Stimulated activated naive CD4-positive, alpha-beta T cell (primary cell): ENCODE measurements around the gene DCAKD.
"Not testable (repeated sequence)": the region's sequence is repeated elsewhere in the genome, so short reads cannot be mapped to it uniquely, and the experiment has no call there.

Experiments used
- DNase-seq, 6 experiments: peaks; one replicate each; lab custom pipeline; 2025; lab: John Stamatoyannopoulos, UW

Gene DCAKD

DNA sequence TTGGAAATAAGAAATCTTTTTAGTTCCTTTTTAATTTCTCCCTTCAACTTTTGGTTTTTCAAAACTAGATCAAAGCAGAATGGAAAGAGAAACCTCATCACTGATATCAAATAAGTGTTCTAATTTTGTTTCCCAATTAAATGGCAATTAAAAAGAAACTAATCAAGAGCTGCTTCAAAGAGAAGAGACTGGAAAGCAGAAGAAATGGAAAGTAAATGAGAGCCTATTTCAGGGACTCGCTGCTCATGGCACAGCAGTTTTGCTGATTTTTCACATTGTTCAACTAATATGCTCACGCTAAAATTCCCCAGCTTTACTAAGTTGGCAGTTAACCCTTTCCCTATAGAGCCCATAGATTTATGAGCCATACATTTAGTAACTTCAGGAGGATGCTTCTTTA lies 16.2 kb upstream of the DCAKD start:
- no peak for DNase-seq

DNA sequence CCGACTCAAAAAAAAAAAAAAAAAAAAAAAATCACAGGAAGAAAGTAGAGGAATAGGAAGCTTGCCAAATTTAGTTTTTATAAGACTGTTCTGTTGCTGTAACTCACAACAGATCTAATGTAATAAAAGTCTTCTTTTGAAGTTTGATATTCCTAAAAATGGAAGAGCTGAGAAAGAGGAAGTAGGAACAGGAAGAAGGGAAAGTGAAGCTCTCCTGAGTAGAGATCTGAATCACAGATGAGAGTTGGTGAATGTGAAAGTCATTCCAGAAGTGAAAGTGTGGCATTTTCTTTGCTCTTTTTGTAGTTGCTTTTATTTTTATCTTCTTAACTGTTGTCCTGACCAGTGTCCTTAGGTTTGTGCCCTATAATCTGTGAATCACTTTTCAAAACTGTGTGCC lies 11.8 kb upstream of the DCAKD start:
- DNase-seq: no peak

DNA sequence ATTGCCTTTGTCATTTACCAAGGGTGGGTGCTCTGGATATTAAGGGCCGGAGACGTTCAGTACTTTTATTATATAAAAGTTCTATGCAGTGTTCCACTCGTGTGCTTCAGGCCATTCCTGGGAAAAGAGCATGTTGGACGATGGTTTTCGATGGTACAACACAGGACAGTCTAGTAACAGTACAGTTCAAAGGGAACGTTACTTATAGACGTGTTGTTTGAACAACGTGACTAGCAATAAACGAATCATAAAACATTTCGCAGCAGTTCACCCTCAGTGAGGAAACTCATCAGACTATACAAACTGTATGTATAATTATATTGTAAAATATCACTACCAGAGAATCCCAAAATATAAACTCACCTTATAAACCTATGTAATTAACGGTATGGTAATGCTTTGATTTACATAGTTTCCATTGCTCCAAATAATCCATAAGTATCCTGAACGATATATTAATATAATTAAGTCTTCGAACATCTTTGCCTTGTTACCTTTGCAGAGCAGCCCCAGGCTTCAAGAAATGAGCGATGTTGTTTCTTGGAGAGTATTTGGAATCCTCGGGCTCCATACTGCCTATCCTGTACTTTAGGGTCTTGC lies 10.3 kb upstream of the DCAKD start:
- no peak for DNase-seq

DNA sequence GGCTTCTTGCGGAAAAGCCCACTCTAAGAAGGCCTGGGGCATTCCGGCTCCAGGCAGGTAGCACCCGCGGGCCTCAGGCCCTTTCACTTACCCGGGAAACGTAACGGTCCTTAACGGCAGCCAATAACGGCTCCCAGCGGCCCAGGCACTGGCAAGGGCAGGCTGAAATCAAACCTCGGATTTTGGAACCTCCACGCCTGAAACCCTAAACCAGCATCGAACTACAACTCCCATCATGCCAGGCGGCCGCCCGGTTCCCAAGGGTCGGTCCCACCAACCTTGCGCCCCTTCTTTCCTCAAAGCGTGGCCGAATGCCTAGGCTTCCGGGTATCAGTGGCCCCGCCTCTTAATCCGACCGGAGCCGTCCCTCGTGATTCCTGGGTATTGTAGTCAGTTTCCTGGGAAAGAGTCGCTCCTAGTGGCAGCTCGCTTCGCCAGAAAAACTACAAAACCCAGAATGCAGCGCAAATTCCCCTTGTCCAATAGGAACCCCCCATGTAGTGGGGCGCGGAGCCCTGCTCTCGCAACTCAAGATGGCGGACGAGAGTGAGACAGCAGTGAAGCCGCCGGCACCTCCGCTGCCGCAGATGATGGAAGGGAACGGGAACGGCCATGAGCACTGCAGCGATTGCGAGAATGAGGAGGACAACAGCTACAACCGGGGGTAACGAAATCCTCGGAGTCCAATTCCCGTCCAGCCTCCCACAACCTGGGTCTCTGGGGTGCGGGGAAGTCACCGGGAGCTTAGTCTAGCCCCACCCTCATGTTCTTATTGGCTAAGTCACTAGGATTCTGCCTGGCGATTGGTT lies 9.6 kb upstream of the DCAKD start, which contains the start of gene NMT1:
NMT1 (plus strand) TSS at position 521 of the 809 bp plus-strand sequence; CDS start at position 534, 13 bp downstream.
- peak; percentile 91 to 99 (median 96) for DNase-seq

DNA sequence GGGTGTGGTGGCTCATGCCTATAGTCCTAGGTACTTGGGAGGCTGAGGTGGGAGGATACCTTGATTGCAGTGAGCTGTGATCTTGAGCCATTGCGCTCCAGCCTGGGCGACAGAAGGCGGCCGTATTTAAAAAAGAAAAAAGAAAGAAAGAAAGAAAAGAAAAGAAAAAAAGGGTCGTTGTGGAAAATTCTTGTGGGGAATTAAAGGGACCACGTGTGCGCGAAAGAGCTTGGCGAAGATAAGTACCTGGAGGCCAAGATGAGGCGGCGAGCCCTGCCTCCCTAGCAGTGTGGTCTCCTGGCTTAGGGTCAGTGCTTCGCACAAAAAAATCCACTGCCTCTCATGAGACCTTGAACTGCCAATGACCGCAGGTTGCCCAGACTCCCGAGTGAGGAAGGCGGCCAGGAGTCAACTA lies 9.0 kb upstream of the DCAKD start:
- no peak for DNase-seq

DNA sequence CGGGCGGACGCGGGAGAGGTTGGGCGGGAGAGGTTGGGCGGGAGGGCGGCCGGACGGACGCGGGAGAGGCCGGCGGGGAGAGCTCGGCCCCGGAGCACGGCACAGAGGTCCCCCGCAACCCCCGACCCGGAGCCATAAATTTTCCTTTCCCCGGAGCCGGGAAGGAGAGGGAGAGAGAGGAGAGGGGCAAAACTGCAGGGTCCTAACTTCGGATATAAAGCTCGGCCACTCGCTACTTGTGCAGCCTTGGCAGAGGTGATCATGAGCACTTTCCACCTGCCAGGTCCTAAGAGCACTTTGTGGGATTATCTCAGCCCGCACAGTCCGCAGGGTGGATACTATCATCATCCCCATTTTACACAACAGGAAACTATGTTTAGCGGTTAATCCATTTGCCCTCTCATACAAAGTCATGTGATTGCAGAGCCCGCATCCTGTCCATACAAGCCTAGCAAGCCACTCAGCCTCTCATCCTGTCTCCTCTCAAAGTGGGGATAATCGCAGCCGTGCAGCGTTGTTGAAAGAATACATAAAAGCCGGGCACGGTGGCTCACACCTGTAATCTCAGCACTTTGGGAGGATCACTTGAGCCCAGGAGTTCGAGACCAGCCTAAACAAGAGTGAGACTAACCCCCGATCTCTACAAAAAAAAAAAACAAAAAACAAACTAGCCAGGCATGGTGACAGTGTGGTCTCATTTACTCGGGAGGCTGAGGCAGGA lies 780 bp upstream of the DCAKD start:
- DNase-seq: peak; percentile 29 to 66 (median 51)

DNA sequence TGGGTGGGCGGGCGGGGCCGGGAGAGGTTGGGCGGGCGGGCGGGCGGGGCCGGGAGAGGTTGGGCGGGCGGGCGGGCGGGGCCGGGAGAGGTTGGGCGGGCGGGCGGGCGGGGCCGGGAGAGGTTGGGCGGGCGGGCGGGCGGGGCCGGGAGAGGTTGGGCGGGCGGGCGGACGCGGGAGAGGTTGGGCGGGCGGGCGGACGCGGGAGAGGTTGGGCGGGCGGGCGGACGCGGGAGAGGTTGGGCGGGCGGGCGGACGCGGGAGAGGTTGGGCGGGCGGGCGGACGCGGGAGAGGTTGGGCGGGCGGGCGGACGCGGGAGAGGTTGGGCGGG lies 254 bp upstream of the DCAKD start:
- DNase-seq: not testable (repeated sequence)

DNA sequence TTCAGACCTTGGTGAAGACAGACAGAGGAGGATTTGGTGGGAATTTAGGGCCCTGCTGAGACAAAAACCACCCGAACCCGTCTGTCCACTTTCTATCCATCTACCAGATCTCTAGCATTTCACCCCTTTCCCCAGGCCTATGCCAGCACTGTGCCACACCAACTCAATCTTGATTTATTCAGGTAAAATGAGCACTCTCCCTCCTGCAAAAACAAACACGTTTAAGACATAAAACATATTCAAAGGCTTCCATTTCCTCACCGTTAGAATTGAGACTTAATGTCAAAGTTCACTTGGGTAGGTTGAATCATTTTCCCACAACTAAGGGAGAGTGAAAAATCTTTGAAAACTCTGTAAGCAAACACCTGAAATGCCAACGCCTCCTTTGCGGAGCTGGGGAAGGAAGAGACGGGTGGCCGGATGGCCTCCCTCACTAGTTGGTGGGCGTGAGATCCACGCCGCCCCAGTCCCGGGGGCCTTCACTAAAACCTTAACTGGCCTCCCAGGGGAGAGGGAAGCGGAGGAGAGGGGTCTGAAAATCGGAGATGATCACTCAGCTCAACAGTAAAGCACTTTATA lies 862 bp downstream of the DCAKD start:
- peak in 4 of 6 experiments; percentile 26 to 36 (median 34) for DNase-seq

DNA sequence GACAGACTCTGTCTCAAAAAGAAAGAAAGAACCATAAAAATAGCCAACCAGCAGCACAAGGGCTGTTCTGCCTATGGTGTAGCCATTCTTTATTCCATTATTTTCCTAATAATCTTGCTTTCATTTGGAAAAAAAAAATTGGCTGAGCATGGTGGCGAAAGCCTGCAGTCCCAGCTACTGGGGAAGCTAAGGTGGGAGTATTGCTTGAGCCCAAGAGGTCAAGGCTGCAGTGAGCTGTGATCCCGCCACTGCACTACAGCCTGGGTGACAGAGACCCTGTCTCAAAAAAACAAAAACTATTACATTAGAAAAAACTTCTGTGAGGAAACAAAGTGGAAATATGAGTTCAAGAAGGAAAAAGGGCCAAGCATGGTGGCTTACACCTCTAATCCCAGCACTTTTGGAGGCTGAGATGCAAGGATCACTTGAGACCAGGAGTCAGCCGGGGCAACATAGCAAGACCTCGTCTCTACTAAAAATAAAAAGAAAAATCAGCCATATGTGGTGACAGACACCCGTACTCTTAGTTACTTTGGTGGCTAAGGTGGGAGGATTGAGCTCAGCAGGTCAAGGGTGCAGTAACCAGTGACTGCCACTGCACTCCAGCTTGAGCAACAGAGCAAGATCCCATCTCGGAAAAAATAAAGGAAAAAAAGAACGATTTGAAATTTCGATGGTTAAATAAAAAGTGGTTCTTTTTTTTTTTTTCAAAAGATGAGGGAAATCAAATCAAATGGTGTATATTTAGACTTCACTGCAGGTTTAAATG lies 2.5 kb downstream of the DCAKD start:
- DNase-seq: no peak

DNA sequence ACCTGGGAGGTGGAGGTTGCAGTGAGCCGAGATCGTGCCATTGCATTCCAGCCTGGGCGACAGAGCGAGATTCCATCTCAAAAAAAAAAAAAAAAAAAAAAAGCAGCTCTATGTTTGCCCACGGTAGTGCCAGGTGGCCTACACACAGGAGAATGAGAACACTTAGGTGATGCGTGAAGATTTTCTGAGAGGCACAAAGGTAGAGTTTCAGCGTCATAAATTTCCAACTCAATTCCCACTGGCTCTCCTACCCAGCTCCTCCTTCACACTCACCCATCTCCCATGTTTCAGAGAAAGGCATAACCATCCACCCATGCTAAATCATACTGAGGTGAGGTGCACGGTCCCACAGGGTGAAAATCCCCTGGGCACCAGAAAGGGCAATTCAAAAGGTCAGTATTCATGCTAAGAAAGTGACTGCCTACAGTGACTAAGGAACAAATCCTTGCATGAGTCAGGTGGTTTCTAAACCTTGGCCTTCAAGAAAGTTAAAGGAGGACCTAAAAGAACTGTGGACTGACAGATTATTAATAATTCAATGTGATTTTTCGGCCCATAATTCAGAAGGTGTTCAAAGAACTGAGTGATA lies 4.8 kb downstream of the DCAKD start:
- DNase-seq: no peak

DNA sequence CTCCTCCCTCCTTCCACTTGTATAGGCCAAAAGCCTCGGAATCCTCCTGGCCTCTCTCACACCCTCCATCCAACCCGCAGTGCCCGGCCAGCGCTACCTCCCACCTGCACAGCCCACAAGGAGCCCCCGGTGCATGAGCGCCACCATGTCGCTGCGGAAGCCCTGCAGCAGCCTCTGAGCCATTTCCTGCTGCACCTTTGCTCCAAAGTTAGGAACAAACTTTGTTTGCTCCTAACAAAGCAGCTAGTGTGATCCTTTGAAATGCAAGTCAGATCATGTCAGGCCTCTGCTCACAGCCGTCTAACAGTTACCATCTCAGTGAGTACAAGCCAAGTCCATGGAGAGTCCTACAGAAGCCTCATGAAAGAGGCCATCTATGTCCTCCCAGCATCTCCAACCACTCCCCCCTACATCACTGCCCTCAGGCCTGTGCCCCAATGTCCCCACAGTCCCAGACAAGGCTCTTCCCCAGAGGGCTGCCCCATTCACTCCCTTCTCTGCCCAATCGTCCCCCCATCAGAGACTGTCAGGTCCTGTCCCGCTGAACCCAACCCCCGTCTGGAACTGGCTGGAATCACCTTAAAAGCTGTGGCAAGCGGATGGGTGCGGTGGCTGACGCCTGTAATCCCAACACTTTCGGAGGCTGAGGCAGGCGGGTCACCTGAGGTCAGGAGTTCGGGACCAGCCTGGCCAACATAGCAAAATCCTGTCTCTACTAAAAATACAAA lies 7.5 kb downstream of the DCAKD start:
- no peak for DNase-seq

DNA sequence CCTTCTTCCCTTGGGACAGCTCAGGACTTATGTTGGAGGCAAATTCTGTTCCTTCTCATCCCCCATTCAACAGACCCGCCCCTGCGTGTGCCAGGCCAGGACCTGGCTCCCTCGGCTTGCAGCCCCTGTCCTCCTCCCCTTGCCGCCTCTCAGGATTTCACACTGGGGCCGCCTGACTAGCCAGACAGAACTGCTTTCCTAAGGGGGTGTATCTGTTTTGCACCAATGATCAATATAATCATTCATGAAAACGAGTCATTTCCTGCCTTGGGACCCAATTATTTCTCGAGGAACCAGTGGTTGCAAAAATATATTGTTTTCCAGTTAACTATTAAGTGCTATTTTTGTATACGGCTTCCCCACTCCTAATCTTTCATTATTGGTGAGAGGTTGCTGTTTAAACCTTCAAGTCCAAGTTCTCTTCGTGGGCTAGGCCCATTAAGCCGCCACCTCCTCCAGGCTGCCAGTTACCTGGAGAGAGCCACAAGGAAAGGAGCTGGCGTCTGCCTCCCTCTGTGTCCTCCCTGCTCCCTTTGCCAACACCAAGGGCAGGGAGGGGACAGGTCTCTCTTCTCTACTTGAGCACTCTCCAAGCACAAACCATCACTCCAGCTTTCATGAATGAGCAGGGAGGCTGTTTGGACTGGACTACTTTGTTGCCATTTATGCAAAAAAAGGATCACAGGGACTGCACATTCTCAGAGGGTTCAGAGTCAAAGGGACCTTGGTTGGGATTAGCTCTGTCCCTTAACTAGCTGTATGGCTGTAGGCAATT lies 8.9 kb downstream of the DCAKD start:
- no peak for DNase-seq

DNA sequence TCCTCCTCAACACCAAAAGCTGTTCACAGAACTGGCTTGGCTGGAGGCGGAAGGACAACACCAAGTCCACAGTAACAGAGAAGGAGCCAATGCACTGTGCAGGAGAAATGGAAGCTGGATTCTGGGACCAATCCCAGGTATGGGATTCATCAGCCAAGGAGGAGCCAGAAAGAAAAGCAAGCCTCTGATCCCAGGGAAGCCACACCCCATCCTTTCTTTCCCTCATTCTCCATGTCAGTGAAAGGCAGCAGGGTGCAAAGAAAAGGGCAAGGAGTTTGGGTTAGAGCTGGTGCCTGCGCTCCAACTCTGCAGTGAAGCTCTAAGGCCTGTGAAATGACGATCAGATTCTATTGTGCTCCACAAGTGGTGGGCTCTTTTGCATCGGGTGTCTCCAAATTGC lies 11.0 kb downstream of the DCAKD start:
- DNase-seq: no peak

DNA sequence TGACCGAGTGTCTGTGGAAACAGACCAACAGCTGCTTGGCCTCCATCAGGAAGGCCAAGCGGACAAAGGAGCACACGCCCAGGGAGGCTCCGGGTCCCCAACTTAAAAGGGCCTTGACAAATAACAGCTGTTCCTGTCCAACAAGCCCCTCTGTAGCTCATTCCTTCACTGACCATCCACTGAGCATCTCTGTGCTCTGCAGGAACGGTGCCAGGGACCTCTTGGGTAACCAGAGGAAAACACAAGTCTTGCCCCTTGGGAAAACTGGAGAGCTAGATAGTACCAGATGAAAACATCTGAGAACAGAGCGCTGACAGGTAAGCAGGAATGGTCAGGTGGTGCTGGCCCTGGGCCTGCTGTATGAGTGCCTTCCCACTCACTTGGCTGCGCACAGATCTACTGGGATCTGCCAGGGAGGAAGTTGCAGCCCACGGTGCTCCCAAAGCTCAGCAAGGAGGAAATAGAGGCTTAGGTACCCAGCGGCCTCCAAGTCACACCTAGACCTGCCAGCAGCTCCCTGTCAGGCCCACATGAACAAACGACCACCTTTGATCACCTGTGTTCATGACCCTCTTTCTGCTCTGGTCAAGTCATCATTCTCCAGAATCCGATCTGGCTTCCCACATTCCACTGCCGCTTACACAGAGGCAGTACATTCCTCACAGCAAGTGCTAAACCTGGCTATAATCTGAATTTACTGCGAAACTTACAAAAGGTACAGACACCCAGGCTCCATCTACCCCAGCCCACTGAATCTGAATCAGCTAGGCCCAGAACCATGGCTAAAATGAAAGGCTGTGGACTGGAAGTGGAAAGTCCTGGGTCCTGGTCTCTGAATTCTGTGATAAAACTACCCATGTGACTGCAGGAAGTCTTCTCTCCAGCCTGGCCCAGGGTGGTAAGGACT lies 12.5 kb downstream of the DCAKD start:
- no peak for DNase-seq

DNA sequence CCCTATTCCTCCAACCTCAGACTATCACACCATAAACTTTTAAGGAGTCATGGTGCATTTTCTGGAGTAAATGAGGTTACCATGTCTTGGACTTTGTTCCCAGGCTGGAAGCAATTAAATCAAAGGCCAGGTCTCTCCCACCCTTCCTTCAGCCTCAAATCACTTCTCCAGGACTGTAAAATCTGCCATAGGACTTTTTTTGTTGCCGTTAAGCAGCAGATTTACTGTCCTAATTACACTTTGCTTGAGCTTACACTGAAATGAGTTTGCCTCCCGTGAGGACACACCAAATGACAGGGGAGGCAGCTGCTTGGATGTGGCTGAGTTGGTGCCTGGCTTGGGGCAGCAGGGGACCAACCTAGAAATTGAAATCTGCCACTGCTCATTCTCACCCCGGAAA lies 14.7 kb downstream of the DCAKD start:
- no peak for DNase-seq

DNA sequence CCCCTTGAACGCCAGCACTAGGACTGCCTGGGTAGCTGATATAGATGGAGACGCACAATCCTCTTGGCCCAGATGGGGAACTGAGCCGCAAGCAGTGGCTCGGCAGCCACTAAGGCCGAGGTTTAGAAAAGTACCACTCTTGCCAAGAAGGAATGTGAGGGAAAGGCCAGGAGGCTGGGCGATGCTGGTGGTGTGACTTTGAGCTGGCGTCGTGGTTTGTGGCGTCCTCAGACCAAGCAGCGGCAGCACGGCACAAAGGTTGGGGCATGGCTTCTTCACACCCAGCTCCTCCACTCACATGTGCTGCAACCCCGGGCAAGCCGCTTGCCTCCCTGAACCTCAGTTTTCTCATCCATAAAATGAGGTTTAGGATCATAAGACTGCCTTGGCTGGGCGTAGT lies 15.6 kb downstream of the DCAKD start:
- DNase-seq: no peak

DNA sequence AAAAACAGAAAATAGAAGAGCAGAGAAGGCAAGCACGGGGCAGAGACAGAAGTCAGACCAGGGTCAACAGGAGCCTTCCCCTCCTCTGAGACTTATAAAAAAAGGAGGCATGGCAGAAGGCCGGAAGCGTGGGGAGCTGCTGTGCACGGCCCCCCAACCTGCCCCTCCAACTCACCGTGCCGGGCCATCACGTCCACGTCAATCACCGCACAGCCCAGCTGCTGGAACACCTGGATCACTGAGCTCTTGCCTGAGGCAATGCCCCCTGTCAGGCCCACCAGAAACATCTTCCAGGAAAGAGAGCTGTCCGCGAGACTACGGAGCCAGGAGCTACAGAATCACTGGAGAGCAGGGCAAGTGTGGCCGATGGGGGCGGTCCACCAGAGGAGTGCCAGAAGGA lies 16.8 kb downstream of the DCAKD start:
- DNase-seq: no peak

DNA sequence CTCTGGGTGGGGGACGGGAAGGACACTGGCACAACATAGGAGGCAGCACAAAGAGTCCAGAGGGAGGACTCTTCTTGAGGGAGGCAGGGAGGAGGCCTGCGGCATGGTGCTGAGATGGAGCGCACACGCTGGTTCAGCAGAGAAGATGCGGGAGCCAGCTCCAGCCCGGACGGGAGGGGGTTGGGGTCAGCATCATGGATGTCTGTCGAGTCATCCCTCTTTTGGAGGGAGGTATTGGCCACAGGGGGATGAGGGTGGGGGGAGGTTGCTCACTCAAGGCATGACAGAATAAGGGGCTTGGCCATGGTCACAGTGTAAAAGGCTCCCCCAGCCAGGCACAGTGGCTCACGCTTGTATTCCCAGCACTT lies 19.3 kb downstream of the DCAKD start:
- no peak for DNase-seq
